GM18511 (cell line): ENCODE data around the gene CSTB.

ENCODE experiments used
- ATAC-seq: cut with Tn5 transposase; IDR thresholded peaks from one replicate; pipeline ENCODE4 v1.9.1; 2021; ENCODE audit warnings: mild to moderate bottlenecking, moderate library complexity; ENCODE audit not compliant: unreplicated experiment

Gene CSTB

GRCh38 chr21:43793243-43793642, 17.1 kb upstream of the CSTB start:
- ATAC-seq = no peak

- no peak for ATAC-seq
These were observed 16.3 kb upstream of the CSTB start for GRCh38 chr21:43792406-43792805.

- ATAC-seq = no peak
These were observed 14.0 kb upstream of the CSTB start for GRCh38 chr21:43790010-43790524.

- ATAC-seq = peak; percentile 79
These were observed 13.3 kb upstream of the CSTB start, which contains the start of gene RRP1 for GRCh38 chr21:43789276-43790009. TSS of gene RRP1 (plus strand) at chr21:43789577. CDS start at chr21:43789630, 53 bp downstream.

- ATAC-seq = no peak
These were observed 10.8 kb upstream of the CSTB start for GRCh38 chr21:43786807-43787440.

- ATAC-seq = no peak
These were observed 10.2 kb upstream of the CSTB start for GRCh38 chr21:43786300-43786806.

GRCh38 chr21:43785134-43785533, 9.0 kb upstream of the CSTB start:
- no peak for ATAC-seq

GRCh38 chr21:43783098-43783700, 7.1 kb upstream of the CSTB start:
- no peak for ATAC-seq

- ATAC-seq = no peak
These were observed 6.5 kb upstream of the CSTB start for GRCh38 chr21:43782431-43783097.

- no peak for ATAC-seq
These were observed 5.7 kb upstream of the CSTB start for GRCh38 chr21:43781846-43782245.

- ATAC-seq = no peak
These were observed 3.6 kb upstream of the CSTB start for GRCh38 chr21:43779660-43780059.

- no peak for ATAC-seq
These were observed 2.6 kb upstream of the CSTB start for GRCh38 chr21:43778469-43779335.

- ATAC-seq = no peak
These were observed 1.8 kb upstream of the CSTB start for GRCh38 chr21:43777953-43778352.

GRCh38 chr21:43775190-43775589, 918 bp downstream of the CSTB start:
- ATAC-seq = no peak

GRCh38 chr21:43774163-43774562, 1.9 kb downstream of the CSTB start:
- ATAC-seq = no peak

GRCh38 chr21:43772425-43772821, 3.7 kb downstream of the CSTB start:
- ATAC-seq = no peak

- no peak for ATAC-seq
These were observed 4.2 kb downstream of the CSTB start for GRCh38 chr21:43771698-43772424.

- ATAC-seq = no peak
These were observed 4.9 kb downstream of the CSTB start for GRCh38 chr21:43771199-43771675.

- ATAC-seq = no peak
These were observed 5.9 kb downstream of the CSTB start for GRCh38 chr21:43770066-43770655.
